ENCODE data around the gene LGR5. TPM values are rescaled to one million over a fixed set of nuclear protein-coding genes. Genes with fewer than 3 reads are reported as not detected.

Gene LGR5
- total and polyA plus RNA-seq, 2 donors (not counting 3 experiments of a cell fraction or from before 2014, with no cell fraction given) = not detected

- no peaks in the 10 kb centered on the region for H3K79me2 ChIP-seq (ENCODE audit: control insufficient read depth, insufficient read depth, low read length)
- no peak overlapping the region for H3K4me2 ChIP-seq (ENCODE audit: insufficient read depth, low read length)
- H3K27ac ChIP-seq (ENCODE audit: insufficient read depth, low read depth, low read length) = no peak overlapping the region
- no peak for FAIRE-seq
- intact Hi-C loops (cut with micrococcal nuclease) (no loop called here), dilution Hi-C loops (cut with MboI; ENCODE audit: extremely low pct_ligation_motif_present, low sequenced_read_pairs) (no loop called here)
- H3K9me3 ChIP-seq (replicated peaks; ENCODE audit: control insufficient read depth, insufficient read depth, low read length) = no peaks in the 10 kb centered on the region
- ChIA-PET CTCF (interaction anchor here (0.6 to 2.0 kb wide), 3 partner anchors 10 to 320 kb away, joined by 3 to 10 read pairs (median 4); no protein-coding TSS in a partner anchor), POLR2A (no interaction called here)
- TF ChIP-seq GATA2 (IDR thresholded peaks at IDR 0.05; ENCODE audit: insufficient read depth, insufficient read length, low read depth, low read length) (no peak), JUN (IDR thresholded peaks at IDR 0.05; ENCODE audit: borderline replicate concordance, insufficient read depth, insufficient read length, low read depth) (no peak), MYC (IDR thresholded peaks at IDR 0.05; ENCODE audit: low read depth, low read length) (no peak), EZH2 (IDR thresholded peaks at IDR 0.05; ENCODE audit: borderline replicate concordance, low read depth, low read length, severe bottlenecking) (no peak), CTCF (IDR thresholded peaks at IDR 0.05; ENCODE audit: extremely low read depth in 1 of 2, insufficient read depth in 1 of 2, low read depth in 1 of 2, low read length in 2 of 2) (no peak), POLR2AphosphoS5 (IDR thresholded peaks at IDR 0.05; ENCODE audit: insufficient read depth, low read depth, low read length) (no peak), MAX (IDR thresholded peaks at IDR 0.05; ENCODE audit: insufficient read depth, insufficient read length) (no peak), FOS (IDR thresholded peaks at IDR 0.05; ENCODE audit: borderline replicate concordance, insufficient read depth, low read length) (no peak), POLR2A (IDR thresholded peaks at IDR 0.05; ENCODE audit: low read depth, low read length) (no peak)
- no peak for DNase-seq (ENCODE audit: low read depth, low spot score)
- H3K9ac ChIP-seq (replicated peaks; ENCODE audit: extremely low read depth, insufficient read depth, low read length) = no peak overlapping the region
- no peak overlapping the region for H2AFZ ChIP-seq (ENCODE audit: low read depth, low read length)
- no peaks in the 10 kb centered on the region for H3K9me1 ChIP-seq (replicated peaks; ENCODE audit: control insufficient read depth, extremely low read depth, insufficient read depth, low read length)
- no peak overlapping the region for H3K4me3 ChIP-seq (replicated peaks in 1 of 3; ENCODE audit: insufficient read depth in 1 of 3, low read depth in 1 of 3, low read length in 3 of 3)
- no peaks in the 10 kb centered on the region for H3K36me3 ChIP-seq (ENCODE audit: control insufficient read depth in 2 of 2, extremely low read depth in 1 of 2, insufficient read depth in 2 of 2, low read length in 2 of 2)
- H3K27me3 ChIP-seq (ENCODE audit: control insufficient read depth in 2 of 2, insufficient read depth in 2 of 2, low read length in 2 of 2) = peaks cover 0 to 14% of the 10 kb centered on the region in 2 experiments
- BruUV-seq (replicated peaks) = no TSS peak
- H4K20me1 ChIP-seq (replicated peaks; ENCODE audit: control insufficient read depth, extremely low read depth, insufficient read depth, low read length) = no peaks in the 10 kb centered on the region
- H3K4me1 ChIP-seq (ENCODE audit: control insufficient read depth, extremely low read depth, insufficient read depth, low read length) = no peaks in the 10 kb centered on the region
Observed at GRCh38 chr12:71426300-71427047, 13.1 kb upstream of the LGR5 start.

Measured in endothelial cell of umbilical vein (primary cell).